Measurements from ENCODE around the gene GINS2. TPM values are rescaled to one million over a fixed set of nuclear protein-coding genes. Genes with fewer than 3 reads are reported as not detected.

GINS2 gene
- total and polyA plus RNA-seq, 2 donors (not counting 3 experiments of a cell fraction or from before 2014, with no cell fraction given): 10.4 to 24.1 TPM

DNA sequence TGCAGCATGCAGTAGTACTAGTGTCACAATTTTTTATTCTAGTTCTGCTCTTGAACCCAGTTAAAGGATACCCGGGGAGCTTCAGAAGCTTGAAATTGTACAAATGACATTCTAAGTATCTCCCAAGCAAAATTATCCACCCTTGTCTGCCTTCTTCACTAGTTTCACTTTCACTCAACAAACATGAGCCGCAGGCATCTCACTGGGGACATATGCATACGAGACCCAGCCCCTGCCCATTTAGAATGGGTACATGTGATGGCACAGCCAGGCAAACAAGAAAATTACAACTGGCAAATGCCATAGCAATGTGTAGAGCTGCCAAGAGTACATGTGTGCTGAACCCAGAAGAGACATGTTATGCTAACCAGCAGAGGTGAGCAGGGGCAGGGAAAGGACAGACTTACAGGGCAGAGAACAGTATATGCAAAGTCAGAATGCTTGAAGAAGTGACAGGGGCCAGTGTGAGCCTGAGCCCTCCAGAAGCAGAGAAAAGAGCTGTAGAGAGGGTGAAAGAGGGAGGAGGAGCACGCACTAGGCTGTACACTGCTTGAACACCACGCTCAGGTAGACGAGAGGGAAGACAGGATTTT, 8.3 kb downstream of the GINS2 start:
- CTCF ChIA-PET: interaction anchor here (1.4 to 8.1 kb wide), 2 partner anchors 37 kb away, joined by 3 to 73 read pairs; no protein-coding TSS in a partner anchor
- Histone ChIP-seq H3K4me3 (replicated peaks in 1 of 3; ENCODE audit: insufficient read depth in 1 of 3, low read depth in 1 of 3, low read length in 3 of 3) (no peak overlapping the region), H3K9ac (replicated peaks; ENCODE audit: extremely low read depth, insufficient read depth, low read length) (no peak overlapping the region), H2AFZ (ENCODE audit: low read depth, low read length) (no peak overlapping the region), H3K79me2 (ENCODE audit: control insufficient read depth, insufficient read depth, low read length) (no peaks in the 10 kb centered on the region), H3K9me3 (replicated peaks; ENCODE audit: control insufficient read depth, insufficient read depth, low read length) (no peaks in the 10 kb centered on the region), H3K4me1 (ENCODE audit: control insufficient read depth, extremely low read depth, insufficient read depth, low read length) (no peaks in the 10 kb centered on the region), H3K36me3 (ENCODE audit: control insufficient read depth in 2 of 2, extremely low read depth in 1 of 2, insufficient read depth in 2 of 2, low read length in 2 of 2) (peaks cover 0 to 3% of the 10 kb centered on the region in 2 experiments), H3K27ac (ENCODE audit: insufficient read depth, low read depth, low read length) (no peak overlapping the region), H3K27me3 (ENCODE audit: control insufficient read depth in 2 of 2, insufficient read depth in 2 of 2, low read length in 2 of 2) (no peaks in the 10 kb centered on the region), H3K9me1 (replicated peaks; ENCODE audit: control insufficient read depth, extremely low read depth, insufficient read depth, low read length) (no peaks in the 10 kb centered on the region), H3K4me2 (ENCODE audit: insufficient read depth, low read length) (no peak overlapping the region), H4K20me1 (replicated peaks; ENCODE audit: control insufficient read depth, extremely low read depth, insufficient read depth, low read length) (no peaks in the 10 kb centered on the region)
- dilution Hi-C loops (cut with MboI; ENCODE audit: extremely low pct_ligation_motif_present, low sequenced_read_pairs): no loop called here
- BruUV-seq (replicated peaks): no TSS peak
- TF ChIP-seq MYC (IDR thresholded peaks at IDR 0.05; ENCODE audit: low read depth, low read length) (no peak), GATA2 (IDR thresholded peaks at IDR 0.05; ENCODE audit: insufficient read depth, insufficient read length, low read depth, low read length) (no peak)
- TF ChIP-seq, protein P1, sequence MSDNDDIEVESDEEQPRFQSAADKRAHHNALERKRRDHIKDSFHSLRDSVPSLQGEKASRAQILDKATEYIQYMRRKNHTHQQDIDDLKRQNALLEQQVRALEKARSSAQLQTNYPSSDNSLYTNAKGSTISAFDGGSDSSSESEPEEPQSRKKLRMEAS (IDR thresholded peaks at IDR 0.05; ENCODE audit: insufficient read depth, insufficient read length): no peak
- no peak for DNase-seq (ENCODE audit: low read depth, low spot score)
- FAIRE-seq: no peak
- POLR2A ChIA-PET: no interaction called here
- intact Hi-C loops (cut with micrococcal nuclease): no loop called here

DNA sequence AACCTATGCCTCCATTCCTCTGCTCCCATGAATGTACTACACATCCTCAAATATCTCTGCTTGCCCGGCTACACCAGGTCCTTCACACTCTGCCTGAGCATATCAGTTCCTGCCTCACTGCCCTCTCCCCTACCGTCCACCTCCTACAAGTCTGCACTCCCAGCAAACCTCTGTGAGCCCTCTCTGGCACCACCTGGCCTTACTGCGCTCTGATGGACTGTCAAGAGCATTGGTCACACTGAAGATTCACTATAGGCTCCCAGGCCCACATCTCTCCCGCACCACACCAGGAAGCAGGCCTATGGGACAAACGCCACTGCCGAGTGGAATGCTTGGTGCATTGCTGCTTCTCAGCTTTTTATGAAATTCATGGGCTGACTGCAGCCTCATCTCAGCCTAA, 8.9 kb downstream of the GINS2 start:
- H3K4me1 ChIP-seq (ENCODE audit: control insufficient read depth, extremely low read depth, insufficient read depth, low read length): no peaks in the 10 kb centered on the region
- H3K4me3 ChIP-seq (replicated peaks in 1 of 3; ENCODE audit: insufficient read depth in 1 of 3, low read depth in 1 of 3, low read length in 3 of 3): no peak overlapping the region
- H3K4me2 ChIP-seq (ENCODE audit: insufficient read depth, low read length): no peak overlapping the region
- ChIA-PET CTCF (interaction anchor here (8.1 kb wide), 1 partner anchor 37 kb away, joined by 73 read pairs; no protein-coding TSS in a partner anchor), POLR2A (no interaction called here)
- no peaks in the 10 kb centered on the region for H3K9me1 ChIP-seq (replicated peaks; ENCODE audit: control insufficient read depth, extremely low read depth, insufficient read depth, low read length)
- intact Hi-C loops (cut with micrococcal nuclease): no loop called here
- H3K9ac ChIP-seq (replicated peaks; ENCODE audit: extremely low read depth, insufficient read depth, low read length): no peak overlapping the region
- no peak overlapping the region for H3K27ac ChIP-seq (ENCODE audit: insufficient read depth, low read depth, low read length)
- peaks cover 0 to 3% of the 10 kb centered on the region in 2 experiments for H3K36me3 ChIP-seq (ENCODE audit: control insufficient read depth in 2 of 2, extremely low read depth in 1 of 2, insufficient read depth in 2 of 2, low read length in 2 of 2)
- TF ChIP-seq, protein P2, sequence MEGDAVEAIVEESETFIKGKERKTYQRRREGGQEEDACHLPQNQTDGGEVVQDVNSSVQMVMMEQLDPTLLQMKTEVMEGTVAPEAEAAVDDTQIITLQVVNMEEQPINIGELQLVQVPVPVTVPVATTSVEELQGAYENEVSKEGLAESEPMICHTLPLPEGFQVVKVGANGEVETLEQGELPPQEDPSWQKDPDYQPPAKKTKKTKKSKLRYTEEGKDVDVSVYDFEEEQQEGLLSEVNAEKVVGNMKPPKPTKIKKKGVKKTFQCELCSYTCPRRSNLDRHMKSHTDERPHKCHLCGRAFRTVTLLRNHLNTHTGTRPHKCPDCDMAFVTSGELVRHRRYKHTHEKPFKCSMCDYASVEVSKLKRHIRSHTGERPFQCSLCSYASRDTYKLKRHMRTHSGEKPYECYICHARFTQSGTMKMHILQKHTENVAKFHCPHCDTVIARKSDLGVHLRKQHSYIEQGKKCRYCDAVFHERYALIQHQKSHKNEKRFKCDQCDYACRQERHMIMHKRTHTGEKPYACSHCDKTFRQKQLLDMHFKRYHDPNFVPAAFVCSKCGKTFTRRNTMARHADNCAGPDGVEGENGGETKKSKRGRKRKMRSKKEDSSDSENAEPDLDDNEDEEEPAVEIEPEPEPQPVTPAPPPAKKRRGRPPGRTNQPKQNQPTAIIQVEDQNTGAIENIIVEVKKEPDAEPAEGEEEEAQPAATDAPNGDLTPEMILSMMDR (IDR thresholded peaks at IDR 0.05; ENCODE audit: extremely low read depth in 1 of 2, insufficient read depth in 1 of 2, low read depth in 1 of 2, low read length in 2 of 2): no peak
- TF ChIP-seq MYC (IDR thresholded peaks at IDR 0.05; ENCODE audit: low read depth, low read length): no peak
- TF ChIP-seq GATA2 (IDR thresholded peaks at IDR 0.05; ENCODE audit: insufficient read depth, insufficient read length, low read depth, low read length): no peak
- TF ChIP-seq, protein P1 (IDR thresholded peaks at IDR 0.05; ENCODE audit: insufficient read depth, insufficient read length): no peak
- TF ChIP-seq POLR2A (IDR thresholded peaks at IDR 0.05; ENCODE audit: low read depth, low read length): no peak
- no peak for TF ChIP-seq EZH2 (IDR thresholded peaks at IDR 0.05; ENCODE audit: borderline replicate concordance, low read depth, low read length, severe bottlenecking)
- no peak for TF ChIP-seq POLR2AphosphoS5 (IDR thresholded peaks at IDR 0.05; ENCODE audit: insufficient read depth, low read depth, low read length)
- no peaks in the 10 kb centered on the region for H3K9me3 ChIP-seq (replicated peaks; ENCODE audit: control insufficient read depth, insufficient read depth, low read length)
- H2AFZ ChIP-seq (ENCODE audit: low read depth, low read length): no peak overlapping the region
- DNase-seq (ENCODE audit: low read depth, low spot score) (no peak), FAIRE-seq (no peak)
- no TSS peak for BruUV-seq (replicated peaks)
- no peaks in the 10 kb centered on the region for H3K79me2 ChIP-seq (ENCODE audit: control insufficient read depth, insufficient read depth, low read length)
- no peaks in the 10 kb centered on the region for H3K27me3 ChIP-seq (ENCODE audit: control insufficient read depth in 2 of 2, insufficient read depth in 2 of 2, low read length in 2 of 2)
- no peaks in the 10 kb centered on the region for H4K20me1 ChIP-seq (replicated peaks; ENCODE audit: control insufficient read depth, extremely low read depth, insufficient read depth, low read length)
- dilution Hi-C loops (cut with MboI; ENCODE audit: extremely low pct_ligation_motif_present, low sequenced_read_pairs): no loop called here

All from endothelial cell of umbilical vein (primary cell).